Muscle of leg (tissue), 11 donors: Measurements from ENCODE around the gene OST4. TPM values are rescaled to one million over a fixed set of nuclear protein-coding genes. Genes with fewer than 3 reads are reported as not detected.

Source experiments
- DNase-seq: peaks from one replicate; pipeline ENCODE4 v3.0.0; 2013
- H3K27ac ChIP-seq: one replicate; pipeline ENCODE4 v1.5.1; 2013; ENCODE audit warnings: mild to moderate bottlenecking, low read length, control low read depth
- H3K27me3 ChIP-seq: one replicate; pipeline ENCODE4 v1.6.1; 2013; ENCODE audit warnings: low read length; ENCODE audit not compliant: control insufficient read depth, insufficient read depth
- H3K36me3 ChIP-seq: one replicate; pipeline ENCODE4 v1.6.1; 2013; ENCODE audit warnings: low read length; ENCODE audit not compliant: control insufficient read depth, insufficient read depth
- H3K4me1 ChIP-seq: one replicate; pipeline ENCODE4 v1.6.1; 2013; ENCODE audit warnings: low read length; ENCODE audit not compliant: control insufficient read depth, insufficient read depth
- H3K4me3 ChIP-seq: one replicate; pipeline ENCODE4 v1.5.1; 2013; ENCODE audit warnings: low read length, control low read depth
- H3K9me3 ChIP-seq: replicated peaks from 2 replicates; pipeline ENCODE4 v1.6.1; 2013; ENCODE audit warnings: low read depth, low read length; ENCODE audit not compliant: control insufficient read depth
- WGBS: methylation state at CpG from one replicate; pipeline ENCODE4 v1.1.5; 2013; ENCODE audit warnings: missing lambda C conversion rate; ENCODE audit not compliant: insufficient coverage; 5-methylcytosine and 5-hydroxymethylcytosine counted together
- polyA plus RNA-seq, 8 donors: library from polyadenylated mRNA; unstranded; fragments of 120-200 nt; gene quantifications; one replicate each; pipeline versions ENCODE4 v1.2.1 to v1.2.3, GENCODE V29; 2013; ENCODE audit warnings: inconsistent platforms in 1 of 8, low replicate concordance in 1 of 8; ENCODE audit not compliant: insufficient read length in 8 of 8, insufficient read depth in 1 of 8
- total RNA-seq: library from RNA; stranded (reverse); fragments of 120-200 nt; gene quantifications from one replicate; pipeline ENCODE4 v1.2.4, GENCODE V29; 2013

Gene OST4
- total and polyA plus RNA-seq, 9 donors = 216 to 376 (median 257) TPM

DNA sequence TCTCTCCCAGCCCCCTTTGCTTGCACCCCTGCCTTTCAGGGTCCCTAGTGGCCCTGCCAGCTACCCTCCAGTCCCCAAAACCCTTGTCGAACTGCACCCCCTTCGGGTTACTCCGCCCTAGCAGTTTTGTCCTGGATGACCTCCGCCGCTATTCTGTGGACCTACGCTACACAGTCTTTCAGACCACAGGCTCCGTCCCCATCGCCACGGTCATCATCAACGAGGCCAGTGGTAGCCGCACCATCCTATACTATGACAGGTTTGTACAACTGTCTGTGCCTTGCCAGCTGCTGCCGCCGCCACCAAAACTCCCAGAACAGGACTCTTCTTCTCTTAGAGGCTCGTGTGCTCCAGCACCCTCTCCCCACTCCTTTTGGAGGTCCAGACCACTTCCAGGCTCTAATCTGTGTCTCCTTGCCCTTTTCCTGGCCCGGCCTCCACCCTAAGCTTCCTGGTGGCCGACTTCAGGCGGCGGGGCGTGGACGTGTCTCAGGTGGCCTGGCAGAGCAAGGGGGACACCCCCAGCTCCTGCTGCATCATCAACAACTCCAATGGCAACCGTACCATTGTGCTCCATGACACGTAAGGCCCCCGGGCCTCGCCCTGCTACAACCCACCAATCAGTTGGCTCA lies 23.0 kb upstream of the OST4 start:
- H3K4me1 ChIP-seq = peaks cover 10% of the 10 kb centered on the region
- H3K36me3 ChIP-seq = no peaks in the 10 kb centered on the region
- WGBS = 90% methylated on average over 22 of the region's 24 CpGs

DNA sequence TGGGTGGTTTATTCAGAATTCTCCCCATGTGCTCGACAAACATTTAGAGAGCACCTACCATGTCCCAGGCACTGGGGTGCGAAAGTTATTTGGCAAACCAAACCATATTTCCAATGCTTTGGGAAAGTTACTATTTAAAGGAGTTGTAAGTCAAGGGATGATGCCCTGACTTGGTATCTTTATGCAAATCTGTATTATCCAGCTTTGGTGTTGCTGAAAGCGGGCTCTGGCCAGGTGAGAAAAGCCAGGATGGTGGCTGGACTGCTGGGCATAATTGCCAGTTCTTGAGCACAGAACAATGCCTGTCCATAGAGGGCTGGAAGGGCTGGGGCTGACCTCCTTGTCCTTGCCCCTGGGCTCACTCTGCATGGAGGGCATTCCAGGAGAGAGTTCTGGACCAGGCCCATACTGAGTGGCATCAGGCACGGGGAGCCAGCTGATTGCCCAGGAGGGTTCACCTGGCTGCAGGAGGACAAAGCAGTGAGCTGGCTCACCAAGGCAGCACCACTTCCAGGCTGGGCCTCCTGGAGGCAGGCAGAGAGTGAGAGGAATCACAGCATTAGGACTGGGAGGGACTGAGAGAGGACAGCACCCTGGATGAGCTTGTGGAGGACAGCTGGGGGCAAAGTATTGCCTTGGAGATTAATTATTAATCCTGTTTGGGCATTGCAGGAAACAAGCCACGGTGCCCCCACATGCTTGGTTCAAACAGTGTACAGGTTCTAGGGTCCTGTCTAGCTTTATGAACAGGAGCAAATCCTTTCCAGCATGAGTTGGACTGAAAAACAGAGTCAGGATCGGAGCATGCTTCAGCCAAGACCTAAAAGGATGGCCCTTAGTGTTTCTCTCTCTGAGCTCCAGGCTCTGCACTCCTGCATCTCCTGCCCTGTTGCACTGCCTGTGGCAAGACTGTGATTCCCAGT lies 22.2 kb upstream of the OST4 start:
- WGBS = 81% methylated on average over 4 of the region's 6 CpGs
- no peak overlapping the region for H3K27ac ChIP-seq
- H3K4me3 ChIP-seq = no peak overlapping the region
- H3K27me3 ChIP-seq = no peaks in the 10 kb centered on the region
- peaks cover 10% of the 10 kb centered on the region for H3K4me1 ChIP-seq
- no peaks in the 10 kb centered on the region for H3K9me3 ChIP-seq
- H3K36me3 ChIP-seq = no peaks in the 10 kb centered on the region
- no peak for DNase-seq

More for the DNA sequence above, 23.0 kb upstream of the OST4 start:
- no peaks in the 10 kb centered on the region for H3K27me3 ChIP-seq
- no peak overlapping the region for H3K27ac ChIP-seq
- no peak for DNase-seq
- no peaks in the 10 kb centered on the region for H3K9me3 ChIP-seq
- H3K4me3 ChIP-seq = no peak overlapping the region

GRCh38 chr2:27092696-27093429 lies 21.4 kb upstream of the OST4 start:
- Histone ChIP-seq H3K36me3 (no peaks in the 10 kb centered on the region), H3K27me3 (no peaks in the 10 kb centered on the region), H3K4me3 (no peak overlapping the region), H3K9me3 (no peaks in the 10 kb centered on the region), H3K4me1 (peaks cover 10% of the 10 kb centered on the region), H3K27ac (no peak overlapping the region)
- DNase-seq = no peak
- 65% methylated on average over 8 of the region's 10 CpGs for WGBS

- Histone ChIP-seq H3K4me1 (peaks cover 14% of the 10 kb centered on the region), H3K27ac (no peak overlapping the region), H3K9me3 (no peaks in the 10 kb centered on the region), H3K36me3 (no peaks in the 10 kb centered on the region), H3K4me3 (no peak overlapping the region), H3K27me3 (peaks cover 4% of the 10 kb centered on the region)
- WGBS = 63% methylated on average over 13 of the region's 25 CpGs
- DNase-seq = no peak
Observed at GRCh38 chr2:27091746-27092695, 20.6 kb upstream of the OST4 start.

GRCh38 chr2:27089111-27089954 lies 17.9 kb upstream of the OST4 start:
- Histone ChIP-seq H3K27me3 (peaks cover 4% of the 10 kb centered on the region), H3K36me3 (no peaks in the 10 kb centered on the region), H3K4me3 (no peak overlapping the region), H3K27ac (no peak overlapping the region), H3K4me1 (peaks cover 24% of the 10 kb centered on the region), H3K9me3 (no peaks in the 10 kb centered on the region)
- WGBS = 86% methylated on average over 8 of the region's 14 CpGs
- no peak for DNase-seq

DNA sequence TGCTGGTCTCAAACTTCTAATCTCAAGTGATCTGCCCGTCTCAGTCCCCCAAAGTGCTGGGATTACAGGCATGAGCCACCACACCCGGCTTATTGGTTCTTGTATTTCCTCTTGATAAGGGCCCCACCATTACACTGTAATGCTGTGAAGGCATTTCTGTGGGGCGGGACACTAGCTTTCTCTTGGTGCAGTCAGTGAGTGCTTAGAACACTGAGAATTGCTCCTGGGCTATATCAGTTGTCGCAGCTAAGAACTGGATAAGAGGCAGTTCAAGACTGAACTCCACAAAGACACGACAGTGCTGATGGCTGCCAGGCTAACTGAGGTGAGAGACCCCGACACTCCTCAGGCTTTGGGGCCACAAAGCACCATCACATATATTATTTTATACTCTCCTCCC lies 17.2 kb upstream of the OST4 start:
- WGBS = 88% methylated on average over 3 of the region's 6 CpGs
- peaks cover 4% of the 10 kb centered on the region for H3K27me3 ChIP-seq
- no peak for DNase-seq

GRCh38 chr2:27087823-27088410 lies 16.5 kb upstream of the OST4 start:
- no peak for DNase-seq
- Histone ChIP-seq H3K36me3 (peaks cover 6% of the 10 kb centered on the region), H3K27ac (no peak overlapping the region), H3K4me3 (no peak overlapping the region), H3K27me3 (peaks cover 4% of the 10 kb centered on the region), H3K9me3 (no peaks in the 10 kb centered on the region), H3K4me1 (peaks cover 38% of the 10 kb centered on the region)
- 94% methylated on average over 2 of the region's 5 CpGs for WGBS

More for the DNA sequence above, 17.2 kb upstream of the OST4 start:
- peaks cover 3% of the 10 kb centered on the region for H3K36me3 ChIP-seq
- no peak overlapping the region for H3K27ac ChIP-seq
- H3K9me3 ChIP-seq = no peaks in the 10 kb centered on the region
- H3K4me1 ChIP-seq = peaks cover 31% of the 10 kb centered on the region
- no peak overlapping the region for H3K4me3 ChIP-seq

GRCh38 chr2:27086724-27087593 lies 15.5 kb upstream of the OST4 start, which contains the start of gene KHK:
TSS of gene KHK (plus strand) at chr2:27086772. CDS start at chr2:27087260, 488 bp downstream.
- WGBS = 3% methylated on average over 51 of the region's 54 CpGs
- Histone ChIP-seq H3K27ac (peak within 1 kb of the TSS; percentile 71), H3K36me3 (peaks cover 11% of the 10 kb centered on the region), H3K9me3 (no peaks in the 10 kb centered on the region), H3K4me3 (peak within 1 kb of the TSS; percentile 62), H3K4me1 (peaks cover 48% of the 10 kb centered on the region), H3K27me3 (peaks cover 4% of the 10 kb centered on the region)
- no peak for DNase-seq
